Loucy (cell line): ENCODE data around the gene CAPZA1.

Source experiments
- H2AFZ ChIP-seq: fragments of 200-600 bp; sonication (generic); 2 replicates; pipeline ENCODE4 v1.6.0; 2016; ENCODE audit warnings: antibody characterized with exemption, mild to moderate bottlenecking, low read length, moderate library complexity
- H3F3A ChIP-seq: fragments of 200-600 bp; 2 replicates; pipeline ENCODE4 v1.6.0; 2016; ENCODE audit warnings: antibody characterized with exemption, low read depth, mild to moderate bottlenecking
- H3K27me3 ChIP-seq: fragments of 200-600 bp; sonication (generic); 2 replicates; pipeline ENCODE4 v1.6.1; 2014; ENCODE audit warnings: low read length, mild to moderate bottlenecking; ENCODE audit not compliant: insufficient read depth, poor library complexity, severe bottlenecking
- H3K36me3 ChIP-seq: fragments of 200-600 bp; sonication (generic); 2 replicates; pipeline ENCODE4 v1.6.1; 2016; ENCODE audit warnings: low read length; ENCODE audit not compliant: insufficient read depth
- H3K4me1 ChIP-seq: fragments of 200-600 bp; sonication (generic); 2 replicates; pipeline ENCODE4 v1.5.1; 2014; ENCODE audit warnings: low read length, mild to moderate bottlenecking; ENCODE audit not compliant: insufficient read depth, poor library complexity, severe bottlenecking
- H3K4me2 ChIP-seq: fragments of 200-600 bp; sonication (generic); 2 replicates; pipeline ENCODE4 v1.6.0; 2014; ENCODE audit warnings: antibody characterized with exemption, low read length, low read depth, mild to moderate bottlenecking; ENCODE audit not compliant: poor library complexity, severe bottlenecking
- H3K4me3 ChIP-seq: fragments of 200-600 bp; sonication (generic); 2 replicates; pipeline ENCODE4 v1.5.1; 2014; ENCODE audit warnings: low read length, mild to moderate bottlenecking, mixed read lengths; ENCODE audit not compliant: poor library complexity, severe bottlenecking
- H3K79me2 ChIP-seq: fragments of 200-600 bp; sonication (generic); 2 replicates; pipeline ENCODE4 v1.6.1; 2014; ENCODE audit warnings: low read length; ENCODE audit not compliant: insufficient read depth
- H3K9ac ChIP-seq: fragments of 200-600 bp; sonication (generic); 2 replicates; pipeline ENCODE4 v1.6.0; 2014; ENCODE audit warnings: mild to moderate bottlenecking, low read depth, low read length, moderate library complexity; ENCODE audit not compliant: poor library complexity, severe bottlenecking
- H3K9me2 ChIP-seq: fragments of 200-600 bp; sonication (generic); replicated peaks from 2 replicates; pipeline ENCODE4 v1.6.1; 2016; ENCODE audit warnings: low read depth, low read length, mixed read lengths
- H3K9me3 ChIP-seq: fragments of 200-600 bp; sonication (generic); 2 replicates; pipeline ENCODE4 v1.6.1; 2014; ENCODE audit warnings: mild to moderate bottlenecking, antibody characterized with exemption, low read length, low read depth; ENCODE audit not compliant: insufficient read depth
- H4K20me1 ChIP-seq: fragments of 200-600 bp; sonication (generic); 2 replicates; pipeline ENCODE4 v1.6.0; 2014; ENCODE audit warnings: antibody characterized with exemption, low read length, mild to moderate bottlenecking; ENCODE audit not compliant: insufficient read depth, poor library complexity, severe bottlenecking
- EZH2phosphoT487 ChIP-seq: fragments of 200-600 bp; IDR thresholded peaks from 2 replicates; pipeline ENCODE4 v1.6.1; 2018; ENCODE audit warnings: antibody characterized with exemption, mild to moderate bottlenecking, moderate library complexity, borderline replicate concordance
- TF ChIP-seq, protein P1 (sequence below): fragments of 200-600 bp; sonication (generic); conservative IDR thresholded peaks from 2 replicates; pipeline ENCODE4 v1.5.1; 2014; ENCODE audit warnings: mild to moderate bottlenecking, antibody characterized with exemption, low read length

Gene CAPZA1

DNA sequence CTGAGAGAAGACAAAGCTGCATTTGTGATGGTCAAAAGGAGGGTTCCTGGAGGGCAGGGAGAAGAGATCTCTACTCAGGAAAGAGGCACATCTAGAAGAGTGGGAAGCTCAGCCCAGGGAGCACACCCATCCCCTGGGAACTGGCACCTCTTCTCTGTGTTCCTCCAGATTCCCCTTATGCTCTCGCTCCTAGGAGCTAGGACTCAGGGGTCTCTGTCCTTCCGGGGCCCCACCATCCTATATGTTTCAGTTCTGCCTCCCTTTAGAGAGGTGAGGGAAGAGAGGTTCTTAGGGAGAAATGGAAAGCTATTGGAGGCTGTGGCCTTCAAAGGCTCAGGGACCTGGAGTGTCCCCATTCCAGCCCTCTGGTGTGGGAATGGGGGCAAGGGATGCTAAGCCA is 100.1 kb downstream of the CAPZA1 start:
- TF ChIP-seq EZH2phosphoT487, result no peak
- Histone ChIP-seq H3K79me2 (no peaks in the 10 kb centered on the region), H3K9me3 (no peaks in the 10 kb centered on the region), H3F3A (no peaks in the 10 kb centered on the region), H3K4me3 (no peak overlapping the region), H3K36me3 (no peaks in the 10 kb centered on the region), H2AFZ (no peak overlapping the region), H3K9me2 (no peaks in the 10 kb centered on the region), H3K9ac (no peak overlapping the region), H3K4me2 (no peak overlapping the region), H3K27me3 (no peaks in the 10 kb centered on the region), H3K4me1 (peaks cover 7% of the 10 kb centered on the region), H4K20me1 (no peaks in the 10 kb centered on the region)

DNA sequence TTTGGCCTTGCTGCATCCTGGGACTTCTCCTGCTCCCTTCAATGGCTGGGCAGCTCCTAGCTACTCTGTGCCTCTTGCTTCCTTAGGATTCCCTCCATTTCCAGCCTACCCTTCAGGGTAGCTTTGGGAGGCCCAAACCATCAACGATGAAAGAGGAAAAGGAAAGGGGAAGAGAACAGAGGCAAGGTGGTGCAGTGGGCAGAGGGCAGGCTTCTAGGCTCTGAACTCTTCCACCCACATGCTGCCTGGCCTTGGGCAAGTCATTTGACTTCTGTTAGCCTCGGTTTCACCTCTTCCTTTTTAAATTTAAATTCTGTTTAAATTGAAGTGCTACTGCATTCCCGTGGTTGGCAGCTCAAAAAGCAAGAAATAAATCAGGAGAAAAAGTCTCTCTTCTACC is 101.2 kb downstream of the CAPZA1 start:
- no peak overlapping the region for H3K9ac ChIP-seq
- H3K9me3 ChIP-seq, result no peaks in the 10 kb centered on the region
- H3F3A ChIP-seq, result no peaks in the 10 kb centered on the region
- no peak overlapping the region for H3K4me2 ChIP-seq
- no peaks in the 10 kb centered on the region for H3K27me3 ChIP-seq
- H3K79me2 ChIP-seq, result no peaks in the 10 kb centered on the region
- TF ChIP-seq, protein P1, sequence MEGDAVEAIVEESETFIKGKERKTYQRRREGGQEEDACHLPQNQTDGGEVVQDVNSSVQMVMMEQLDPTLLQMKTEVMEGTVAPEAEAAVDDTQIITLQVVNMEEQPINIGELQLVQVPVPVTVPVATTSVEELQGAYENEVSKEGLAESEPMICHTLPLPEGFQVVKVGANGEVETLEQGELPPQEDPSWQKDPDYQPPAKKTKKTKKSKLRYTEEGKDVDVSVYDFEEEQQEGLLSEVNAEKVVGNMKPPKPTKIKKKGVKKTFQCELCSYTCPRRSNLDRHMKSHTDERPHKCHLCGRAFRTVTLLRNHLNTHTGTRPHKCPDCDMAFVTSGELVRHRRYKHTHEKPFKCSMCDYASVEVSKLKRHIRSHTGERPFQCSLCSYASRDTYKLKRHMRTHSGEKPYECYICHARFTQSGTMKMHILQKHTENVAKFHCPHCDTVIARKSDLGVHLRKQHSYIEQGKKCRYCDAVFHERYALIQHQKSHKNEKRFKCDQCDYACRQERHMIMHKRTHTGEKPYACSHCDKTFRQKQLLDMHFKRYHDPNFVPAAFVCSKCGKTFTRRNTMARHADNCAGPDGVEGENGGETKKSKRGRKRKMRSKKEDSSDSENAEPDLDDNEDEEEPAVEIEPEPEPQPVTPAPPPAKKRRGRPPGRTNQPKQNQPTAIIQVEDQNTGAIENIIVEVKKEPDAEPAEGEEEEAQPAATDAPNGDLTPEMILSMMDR, result no peak
- no peak for TF ChIP-seq EZH2phosphoT487
- no peak overlapping the region; the same call in 1 of the 2 replicates for H2AFZ ChIP-seq
- peaks cover 3% of the 10 kb centered on the region for H3K4me1 ChIP-seq
- H3K9me2 ChIP-seq, result no peaks in the 10 kb centered on the region
- H3K36me3 ChIP-seq, result no peaks in the 10 kb centered on the region
- H4K20me1 ChIP-seq, result no peaks in the 10 kb centered on the region
- no peak overlapping the region for H3K4me3 ChIP-seq
